ENCODE data around the gene CACHD1.

- no peak for TF ChIP-seq CTCF (IDR thresholded peaks at IDR 0.05)
- TF ChIP-seq POLR2A (IDR thresholded peaks at IDR 0.05), result no peak
- no peak for TF ChIP-seq EP300 (IDR thresholded peaks at IDR 0.05)
- TF ChIP-seq POLR2AphosphoS5 (IDR thresholded peaks at IDR 0.05), result no peak
These were observed 75.4 kb downstream of the CACHD1 start for GRCh38 chr1:64545118-64545843.

Data from gastroesophageal sphincter (tissue), 3 donors.